Pulmonary artery endothelial cell (primary cell): ENCODE data around the gene NPSR1. TPM values are rescaled to one million over a fixed set of nuclear protein-coding genes. Genes with fewer than 3 reads are reported as not detected.
"Not testable (repeated sequence)": the region's sequence is repeated elsewhere in the genome, so short reads cannot be mapped to it uniquely, and the experiment has no call there.

Experiments
- DNase-seq: peaks from one replicate; pipeline ENCODE4 v3.0.0-alpha.2; 2011; ENCODE audit warnings: low read depth, low spot score
- total RNA-seq: library from RNA; depleted of rRNA; stranded (reverse); fragments of >200 nt; gene quantifications from 2 replicates; pipeline ENCODE4 v1.2.3, GENCODE V29; 2014

Gene NPSR1
- total RNA-seq, 1 donor from 2014 or later: not detected

DNA sequence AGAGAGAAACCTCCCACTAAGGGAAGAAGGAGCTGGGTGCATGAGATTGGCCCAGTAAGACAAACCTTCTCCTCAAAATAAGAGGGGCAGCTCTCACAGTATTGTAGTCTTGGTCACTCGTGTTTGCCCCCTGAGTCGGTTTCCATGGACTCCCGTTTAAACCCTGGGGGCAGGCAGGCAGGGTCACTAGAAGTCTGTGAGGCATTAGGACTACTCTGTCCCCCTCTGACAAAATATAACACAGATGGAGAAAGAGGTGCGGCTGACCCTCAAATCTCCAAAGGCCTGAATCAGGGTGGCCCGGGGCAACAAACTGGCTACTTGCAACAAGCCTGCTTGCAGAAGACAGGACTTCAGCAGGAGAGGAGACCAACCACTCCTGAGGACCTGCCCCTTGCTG is 210.6 kb downstream of the NPSR1 start:
- not testable (repeated sequence) for DNase-seq

DNA sequence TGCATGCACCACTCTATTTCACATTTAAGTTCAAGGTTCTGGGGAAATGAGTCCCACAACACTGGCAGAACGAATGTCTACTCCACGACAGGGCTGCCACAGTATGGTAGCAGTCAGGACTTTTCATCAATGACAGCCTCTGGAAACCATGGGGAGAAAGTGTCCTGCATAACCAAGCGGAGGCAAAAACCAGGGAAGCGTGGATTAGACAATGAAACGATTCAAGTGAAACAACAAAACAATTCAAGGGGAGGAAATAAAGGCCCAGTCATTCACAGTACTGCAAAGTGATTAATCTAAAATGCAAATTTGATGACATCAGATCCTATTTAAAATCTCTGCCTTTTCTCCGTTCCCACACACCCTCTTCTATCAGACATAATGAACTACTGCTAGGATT is 211.0 kb downstream of the NPSR1 start:
- no peak for DNase-seq

DNA sequence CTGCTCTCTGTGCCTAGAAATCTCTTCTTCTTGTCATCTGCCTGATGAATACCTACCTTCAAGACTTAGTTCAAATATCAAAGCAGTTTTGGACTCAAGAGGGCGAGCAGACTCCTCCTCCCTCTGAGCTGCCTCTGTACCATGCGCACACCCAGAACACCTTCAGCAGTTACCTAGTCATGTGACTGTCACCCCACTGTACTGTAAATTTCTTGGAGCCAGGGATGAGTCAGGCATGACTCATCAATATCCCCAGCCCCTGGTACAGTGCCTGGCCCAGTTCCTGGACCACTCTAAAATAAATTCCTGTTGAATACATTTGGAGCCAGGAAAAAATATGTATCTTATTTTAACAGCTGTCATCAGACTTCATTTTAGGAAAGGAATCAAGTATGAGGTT is 212.0 kb downstream of the NPSR1 start:
- not testable (repeated sequence) for DNase-seq

DNA sequence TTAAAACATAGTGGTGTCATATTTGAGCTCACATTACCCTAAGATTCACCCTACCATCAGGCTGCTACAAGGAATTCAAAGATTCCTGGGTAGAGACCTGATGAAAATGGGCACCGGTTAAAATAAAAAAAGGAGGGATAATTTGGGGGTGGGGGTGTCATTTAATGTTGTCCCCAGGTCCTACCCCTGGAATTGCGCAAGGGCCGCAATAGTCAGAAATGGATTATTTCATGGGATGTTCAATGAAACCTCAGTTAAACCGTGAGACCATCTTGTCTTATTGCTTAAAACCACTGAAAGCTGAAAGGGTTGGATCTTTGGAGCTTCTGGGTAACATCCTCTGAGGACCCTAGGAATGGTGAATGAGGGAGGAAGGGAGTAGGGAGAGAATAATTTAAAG is 216.3 kb downstream of the NPSR1 start:
- DNase-seq: not testable (repeated sequence)

DNA sequence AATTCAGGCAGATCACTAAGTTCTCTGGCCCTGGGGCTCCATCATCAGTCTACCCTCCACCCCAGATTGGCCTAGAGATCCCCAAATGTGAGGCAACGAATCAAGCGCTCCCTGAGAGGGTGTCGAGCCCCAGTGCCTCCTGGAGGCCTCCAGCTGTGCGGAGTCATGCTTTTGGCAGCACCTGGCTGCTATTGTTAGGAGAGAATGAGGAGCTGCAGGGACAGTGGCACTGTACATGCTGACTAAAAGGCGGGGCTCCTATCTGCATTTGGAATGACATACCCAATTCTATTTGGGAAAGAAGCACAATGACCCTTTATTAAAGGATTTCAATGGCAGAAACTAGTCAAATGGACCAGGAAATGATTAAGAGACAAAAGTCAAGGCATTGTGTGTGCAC is 217.5 kb downstream of the NPSR1 start:
- no peak for DNase-seq

DNA sequence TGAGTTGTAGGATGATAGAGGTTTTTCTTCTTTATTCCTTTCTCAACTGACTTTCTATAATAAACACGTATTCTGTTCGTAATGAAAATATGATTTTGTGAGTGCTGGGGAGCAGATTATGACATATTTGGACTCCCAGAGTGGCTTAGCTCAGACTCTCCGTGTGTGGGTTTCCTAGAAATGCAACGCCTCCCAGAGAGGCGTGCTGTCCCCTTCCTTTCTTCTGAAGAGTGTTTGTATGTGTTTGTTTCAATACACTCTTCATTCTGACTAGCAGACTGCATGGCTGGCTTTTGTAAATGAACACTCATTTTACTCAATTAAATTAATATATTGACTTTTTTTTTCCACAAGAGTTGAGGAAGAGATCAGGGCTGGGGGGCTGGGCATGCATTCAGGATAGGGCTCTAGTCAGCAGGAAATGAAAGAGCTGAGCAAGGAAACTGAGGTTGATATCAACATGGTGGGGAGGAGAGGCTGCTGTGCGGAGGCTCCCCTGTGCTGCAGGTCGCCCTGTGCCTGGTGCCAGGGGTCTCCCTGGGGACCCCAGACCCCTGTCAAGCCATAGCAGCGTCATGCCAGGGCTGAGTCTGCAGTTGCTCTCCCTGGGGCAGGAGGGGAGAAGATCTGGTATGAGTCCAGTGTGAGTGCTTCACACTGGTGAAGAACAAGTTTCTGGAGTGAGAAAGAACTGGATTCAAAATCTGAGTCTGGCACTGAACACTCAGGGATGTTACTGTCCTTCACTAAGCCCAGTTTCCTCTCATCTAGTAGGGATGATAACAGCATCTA is 221.1 kb downstream of the NPSR1 start:
- DNase-seq: not testable (repeated sequence)

DNA sequence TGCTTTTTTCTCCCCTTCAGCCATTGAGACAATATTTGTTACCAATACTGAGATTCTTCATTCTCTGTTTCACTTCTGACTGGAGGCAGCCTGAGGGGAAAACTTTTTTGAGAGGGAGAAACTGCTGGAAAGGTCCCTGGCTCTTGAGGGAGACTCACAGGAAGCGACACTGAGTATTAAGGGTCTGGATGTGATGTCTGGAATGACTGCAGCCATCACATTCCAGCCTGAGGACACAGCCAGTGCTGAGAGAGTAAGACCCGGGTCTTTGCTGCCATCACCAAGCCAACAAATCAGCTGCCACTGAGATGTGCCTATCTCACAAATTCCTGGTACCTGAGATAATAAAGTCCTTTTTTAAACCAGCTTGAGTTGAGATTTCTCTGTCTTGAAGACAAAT is 221.9 kb downstream of the NPSR1 start:
- DNase-seq: no peak

DNA sequence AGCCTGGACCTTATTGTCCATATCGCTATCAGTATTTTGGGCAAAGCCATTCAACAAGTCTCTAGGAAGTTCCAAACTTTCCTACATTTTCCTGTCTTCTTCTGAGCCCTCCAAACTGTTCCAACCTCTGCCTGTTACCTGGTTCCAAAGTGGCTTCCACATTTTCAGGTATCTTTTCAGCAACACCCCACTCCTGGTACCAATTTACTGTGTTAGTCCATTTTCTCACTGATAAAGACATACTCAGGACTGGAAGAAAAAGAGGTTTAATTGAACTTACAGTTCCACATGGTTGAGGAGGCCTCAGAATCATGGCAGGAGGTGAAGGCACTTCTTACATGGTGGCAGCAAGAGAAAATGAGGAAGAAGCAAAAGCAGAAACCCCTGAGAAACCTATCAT is 225.8 kb downstream of the NPSR1 start:
- not testable (repeated sequence) for DNase-seq

DNA sequence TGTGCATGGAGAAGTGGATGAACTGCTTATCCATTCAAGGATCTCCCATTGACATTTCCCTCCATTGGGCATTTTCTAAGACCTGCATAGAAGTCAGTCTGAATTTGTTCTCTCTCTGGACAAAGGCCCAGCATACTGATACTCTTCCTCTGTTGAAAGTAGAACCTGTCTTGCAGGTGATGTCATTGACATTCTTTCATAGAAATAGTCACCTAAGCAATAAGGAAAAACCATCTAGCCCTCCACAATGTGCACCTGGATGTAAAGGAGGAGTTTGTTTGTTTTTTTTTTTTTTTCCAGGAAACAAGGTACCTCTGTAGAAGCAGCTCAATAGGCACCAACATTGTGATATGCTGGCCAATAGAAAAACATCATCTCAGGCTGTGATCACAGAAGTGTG is 228.8 kb downstream of the NPSR1 start:
- no peak for DNase-seq

DNA sequence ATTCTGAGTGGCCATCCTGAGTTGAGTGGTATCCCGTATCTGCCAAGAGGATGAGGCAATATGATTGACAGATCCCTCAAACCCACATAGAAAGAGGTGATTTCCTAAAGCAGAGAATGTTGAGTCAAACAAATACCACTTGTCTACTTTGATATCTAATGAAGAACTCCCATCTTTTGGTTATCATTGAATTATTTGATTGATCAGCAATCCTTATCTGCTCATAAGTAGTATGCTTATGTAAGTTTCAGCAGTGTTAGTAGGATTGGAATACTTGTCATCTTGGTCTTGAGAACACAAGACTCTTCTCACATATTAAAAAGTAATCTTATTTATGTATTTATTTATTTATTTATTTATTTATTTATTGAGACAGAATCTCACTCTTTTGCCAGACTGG is 231.9 kb downstream of the NPSR1 start:
- no peak for DNase-seq

DNA sequence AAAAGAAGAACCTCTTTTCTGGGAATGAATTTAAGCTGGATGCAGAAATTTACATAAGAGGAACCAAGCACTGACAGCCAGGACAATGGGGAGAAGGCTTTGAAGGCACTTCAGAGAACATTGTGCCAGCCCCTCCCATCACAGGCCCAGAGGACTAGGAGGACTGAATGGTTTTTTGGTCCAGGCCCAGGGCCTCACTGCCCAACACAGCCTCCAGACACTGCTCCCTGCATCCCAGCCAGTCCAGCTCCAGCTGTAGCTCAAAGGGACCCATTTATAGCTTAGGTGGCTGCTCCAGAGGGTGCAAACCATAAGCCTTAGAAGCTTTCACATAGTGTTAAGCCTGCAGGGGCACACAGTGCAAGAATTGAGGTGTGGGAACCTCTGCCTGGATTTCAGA is 237.2 kb downstream of the NPSR1 start:
- DNase-seq: no peak
